ENCODE data around the gene CA6. TPM values are rescaled to one million over a fixed set of nuclear protein-coding genes. Genes with fewer than 3 reads are reported as not detected.

CA6 gene
- polyA plus RNA-seq, 2 of the 4 experiments (the other 2 are of a cell fraction): not detected

DNA sequence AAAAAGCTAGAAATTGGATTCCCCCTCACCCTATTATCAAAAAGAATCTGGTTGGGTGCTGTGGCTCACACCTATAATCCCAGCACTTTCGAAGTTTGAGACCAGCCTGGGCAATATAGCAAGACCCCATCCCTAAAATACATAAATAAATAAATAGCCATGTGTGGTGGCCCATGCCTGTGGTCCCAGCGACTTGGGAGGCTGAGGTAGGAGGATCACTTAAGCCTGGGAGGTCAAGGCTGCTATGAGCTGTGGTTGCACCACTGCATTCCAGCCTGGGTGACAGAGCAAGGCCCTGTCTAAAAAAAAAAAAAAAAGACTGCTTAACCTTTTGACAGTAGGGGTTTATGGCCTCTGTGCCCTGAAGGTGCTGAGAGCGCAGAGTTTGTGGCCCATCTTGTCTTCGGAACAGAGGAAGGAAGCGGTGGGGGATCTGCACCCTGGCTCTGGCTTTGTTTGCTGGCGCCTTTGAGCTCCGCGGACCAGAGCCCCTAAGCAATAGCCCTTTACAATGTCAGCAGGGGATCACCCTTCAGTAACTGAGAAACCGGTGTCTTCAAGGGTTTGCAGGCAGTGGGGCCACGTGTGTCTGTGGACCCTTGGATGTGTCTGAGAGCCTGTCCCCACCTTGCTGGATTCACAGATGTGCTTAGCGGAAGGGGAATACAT, 58.5 kb downstream of the CA6 start:
- ChIA-PET POLR2A (interaction anchor here (0.6 kb wide), 1 partner anchor 138 kb away, joined by 3 read pairs; no protein-coding TSS in a partner anchor), CTCF (interaction anchor here (0.6 to 4.9 kb wide), 29 partner anchors 10 to 204 kb away, joined by 3 to 71 read pairs (median 8); no protein-coding TSS in a partner anchor)
- FAIRE-seq: no peak
- 83% methylated on average over 8 of the region's 11 CpGs for WGBS (ENCODE audit: missing lambda C conversion rate)
- ATAC-seq: peak in 1 of 2 experiments; percentile 22; a peak in 3 of 6 replicates
- no peak for TF ChIP-seq CEBPB (IDR thresholded peaks at IDR 0.05)
- TF ChIP-seq, protein P1, sequence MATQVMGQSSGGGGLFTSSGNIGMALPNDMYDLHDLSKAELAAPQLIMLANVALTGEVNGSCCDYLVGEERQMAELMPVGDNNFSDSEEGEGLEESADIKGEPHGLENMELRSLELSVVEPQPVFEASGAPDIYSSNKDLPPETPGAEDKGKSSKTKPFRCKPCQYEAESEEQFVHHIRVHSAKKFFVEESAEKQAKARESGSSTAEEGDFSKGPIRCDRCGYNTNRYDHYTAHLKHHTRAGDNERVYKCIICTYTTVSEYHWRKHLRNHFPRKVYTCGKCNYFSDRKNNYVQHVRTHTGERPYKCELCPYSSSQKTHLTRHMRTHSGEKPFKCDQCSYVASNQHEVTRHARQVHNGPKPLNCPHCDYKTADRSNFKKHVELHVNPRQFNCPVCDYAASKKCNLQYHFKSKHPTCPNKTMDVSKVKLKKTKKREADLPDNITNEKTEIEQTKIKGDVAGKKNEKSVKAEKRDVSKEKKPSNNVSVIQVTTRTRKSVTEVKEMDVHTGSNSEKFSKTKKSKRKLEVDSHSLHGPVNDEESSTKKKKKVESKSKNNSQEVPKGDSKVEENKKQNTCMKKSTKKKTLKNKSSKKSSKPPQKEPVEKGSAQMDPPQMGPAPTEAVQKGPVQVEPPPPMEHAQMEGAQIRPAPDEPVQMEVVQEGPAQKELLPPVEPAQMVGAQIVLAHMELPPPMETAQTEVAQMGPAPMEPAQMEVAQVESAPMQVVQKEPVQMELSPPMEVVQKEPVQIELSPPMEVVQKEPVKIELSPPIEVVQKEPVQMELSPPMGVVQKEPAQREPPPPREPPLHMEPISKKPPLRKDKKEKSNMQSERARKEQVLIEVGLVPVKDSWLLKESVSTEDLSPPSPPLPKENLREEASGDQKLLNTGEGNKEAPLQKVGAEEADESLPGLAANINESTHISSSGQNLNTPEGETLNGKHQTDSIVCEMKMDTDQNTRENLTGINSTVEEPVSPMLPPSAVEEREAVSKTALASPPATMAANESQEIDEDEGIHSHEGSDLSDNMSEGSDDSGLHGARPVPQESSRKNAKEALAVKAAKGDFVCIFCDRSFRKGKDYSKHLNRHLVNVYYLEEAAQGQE (IDR thresholded peaks at IDR 0.05): no peak
- TF ChIP-seq, protein P2, sequence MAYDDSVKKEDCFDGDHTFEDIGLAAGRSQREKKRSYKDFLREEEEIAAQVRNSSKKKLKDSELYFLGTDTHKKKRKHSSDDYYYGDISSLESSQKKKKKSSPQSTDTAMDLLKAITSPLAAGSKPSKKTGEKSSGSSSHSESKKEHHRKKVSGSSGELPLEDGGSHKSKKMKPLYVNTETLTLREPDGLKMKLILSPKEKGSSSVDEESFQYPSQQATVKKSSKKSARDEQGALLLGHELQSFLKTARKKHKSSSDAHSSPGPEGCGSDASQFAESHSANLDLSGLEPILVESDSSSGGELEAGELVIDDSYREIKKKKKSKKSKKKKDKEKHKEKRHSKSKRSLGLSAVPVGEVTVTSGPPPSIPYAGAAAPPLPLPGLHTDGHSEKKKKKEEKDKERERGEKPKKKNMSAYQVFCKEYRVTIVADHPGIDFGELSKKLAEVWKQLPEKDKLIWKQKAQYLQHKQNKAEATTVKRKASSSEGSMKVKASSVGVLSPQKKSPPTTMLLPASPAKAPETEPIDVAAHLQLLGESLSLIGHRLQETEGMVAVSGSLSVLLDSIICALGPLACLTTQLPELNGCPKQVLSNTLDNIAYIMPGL (CRISPR knock-in tag; IDR thresholded peaks at IDR 0.05; ENCODE audit: borderline replicate concordance): no peak
- TF ChIP-seq FOXS1 (CRISPR knock-in tag; IDR thresholded peaks at IDR 0.05): no peak
- no peak for TF ChIP-seq POLR2A (IDR thresholded peaks at IDR 0.05; ENCODE audit: low read length)
- TF ChIP-seq SREBF2 (IDR thresholded peaks at IDR 0.05): no peak
- no peak for TF ChIP-seq RAD21 (conservative IDR thresholded peaks at IDR 0.05 in 1 of 2, IDR thresholded peaks at IDR 0.05 in 1 of 2)
- TF ChIP-seq EHMT2 (IDR thresholded peaks at IDR 0.05; ENCODE audit: low read depth): no peak
- TF ChIP-seq, protein P3, sequence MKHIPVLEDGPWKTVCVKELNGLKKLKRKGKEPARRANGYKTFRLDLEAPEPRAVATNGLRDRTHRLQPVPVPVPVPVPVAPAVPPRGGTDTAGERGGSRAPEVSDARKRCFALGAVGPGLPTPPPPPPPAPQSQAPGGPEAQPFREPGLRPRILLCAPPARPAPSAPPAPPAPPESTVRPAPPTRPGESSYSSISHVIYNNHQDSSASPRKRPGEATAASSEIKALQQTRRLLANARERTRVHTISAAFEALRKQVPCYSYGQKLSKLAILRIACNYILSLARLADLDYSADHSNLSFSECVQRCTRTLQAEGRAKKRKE (CRISPR knock-in tag; IDR thresholded peaks at IDR 0.05; ENCODE audit: low read depth): no peak
- TF ChIP-seq, protein P4, sequence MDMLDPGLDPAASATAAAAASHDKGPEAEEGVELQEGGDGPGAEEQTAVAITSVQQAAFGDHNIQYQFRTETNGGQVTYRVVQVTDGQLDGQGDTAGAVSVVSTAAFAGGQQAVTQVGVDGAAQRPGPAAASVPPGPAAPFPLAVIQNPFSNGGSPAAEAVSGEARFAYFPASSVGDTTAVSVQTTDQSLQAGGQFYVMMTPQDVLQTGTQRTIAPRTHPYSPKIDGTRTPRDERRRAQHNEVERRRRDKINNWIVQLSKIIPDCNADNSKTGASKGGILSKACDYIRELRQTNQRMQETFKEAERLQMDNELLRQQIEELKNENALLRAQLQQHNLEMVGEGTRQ (IDR thresholded peaks at IDR 0.05): no peak
- no peak for TF ChIP-seq BCL3 (IDR thresholded peaks at IDR 0.05)
- no peak for TF ChIP-seq TFCP2L1 (CRISPR knock-in tag; IDR thresholded peaks at IDR 0.05)
- no peak for TF ChIP-seq ZNF302 (CRISPR knock-in tag; IDR thresholded peaks at IDR 0.05)
- TF ChIP-seq CHD4 (IDR thresholded peaks at IDR 0.05; ENCODE audit: borderline replicate concordance): no peak
- no peak for TF ChIP-seq NFE2L2 (conservative IDR thresholded peaks at IDR 0.05; ENCODE audit: low read length)
- TF ChIP-seq HOXB5 (CRISPR knock-in tag; IDR thresholded peaks at IDR 0.05): no peak
- TF ChIP-seq NR3C1 (IDR thresholded peaks at IDR 0.05): no peak
- no peak for TF ChIP-seq MAX (IDR thresholded peaks at IDR 0.05)
- TF ChIP-seq JUNB (IDR thresholded peaks at IDR 0.05): no peak
- peaks cover 15% of the 10 kb centered on the region for H3K4me1 ChIP-seq
- H3K27ac ChIP-seq: no peak overlapping the region; a peak in 3 of 6 replicates
- no peak for DNase-seq (ENCODE audit: low read depth in 1 of 2, low spot score in 1 of 2)
- H3K9me3 ChIP-seq: no peaks in the 10 kb centered on the region
- H3K4me3 ChIP-seq: no peak overlapping the region
- no peak overlapping the region for H3K4me2 ChIP-seq

Measured in A549 (cell line).